NCI-H446 (cell line): Measurements from ENCODE around the gene PTPN14.
A peak's percentile ranks its signal among the peaks of the same experiment; 100 is the strongest.

Experiments
- DNase-seq, 2 experiments: peaks; one replicate each; lab custom pipeline; 2025; lab: John Stamatoyannopoulos, UW

PTPN14 gene

DNA sequence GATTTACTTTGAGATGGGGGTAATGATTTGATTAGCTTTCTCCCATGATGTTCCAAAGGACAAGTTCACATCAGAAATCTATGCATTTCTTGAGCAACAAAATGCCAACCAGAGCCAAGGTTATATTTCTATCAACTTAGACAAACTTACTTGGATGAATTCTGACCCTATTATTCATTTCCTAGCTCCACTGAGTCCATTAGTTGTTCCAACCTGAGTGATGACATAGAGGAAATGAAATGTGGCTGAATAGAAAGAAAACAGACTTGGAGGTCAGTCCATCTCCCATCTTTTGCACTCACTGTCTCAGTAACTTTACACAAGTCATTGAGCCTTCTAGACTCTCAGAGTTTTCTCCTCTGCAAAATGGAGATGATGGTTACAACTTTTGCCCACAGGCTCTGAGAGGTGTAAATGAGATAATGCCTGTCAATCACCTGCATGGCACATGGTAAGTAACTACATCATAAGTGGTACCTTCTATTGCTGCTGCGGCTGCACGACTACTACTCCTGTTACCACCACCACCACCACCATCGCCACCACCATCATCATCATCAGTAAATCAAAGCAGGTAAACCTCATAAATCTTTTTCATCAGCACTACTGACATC is 98.2 kb downstream of the PTPN14 start:
- DNase-seq = no peak

DNA sequence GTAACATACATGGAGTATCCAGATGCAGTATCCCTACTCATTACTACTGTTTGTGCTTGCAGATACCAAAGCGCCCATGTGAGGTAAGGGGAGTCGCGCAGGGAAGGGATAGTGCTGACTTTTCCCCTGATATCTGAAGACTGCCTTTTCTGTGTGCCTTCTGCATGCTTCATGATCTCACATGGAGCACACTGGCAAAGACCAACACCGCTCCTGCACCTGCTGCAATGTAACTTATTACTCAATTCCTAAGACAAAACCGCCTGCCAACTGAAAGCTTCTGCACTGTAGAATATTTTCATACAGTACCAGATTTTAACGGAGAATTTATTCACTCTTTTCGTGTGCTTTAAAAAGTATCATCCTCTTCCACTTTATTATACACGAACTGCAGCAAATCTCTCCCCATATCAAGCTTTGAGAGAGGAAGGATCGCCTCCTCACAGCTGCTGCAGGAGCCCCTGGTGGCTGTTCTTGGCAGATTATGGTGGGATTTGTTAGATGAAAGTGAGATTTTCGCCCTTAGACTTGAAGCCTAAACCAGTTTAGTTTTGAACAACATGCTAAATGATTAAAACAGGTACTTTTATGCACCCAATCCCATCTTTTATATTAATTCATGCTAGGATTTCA is 99.1 kb downstream of the PTPN14 start:
- no peak for DNase-seq

DNA sequence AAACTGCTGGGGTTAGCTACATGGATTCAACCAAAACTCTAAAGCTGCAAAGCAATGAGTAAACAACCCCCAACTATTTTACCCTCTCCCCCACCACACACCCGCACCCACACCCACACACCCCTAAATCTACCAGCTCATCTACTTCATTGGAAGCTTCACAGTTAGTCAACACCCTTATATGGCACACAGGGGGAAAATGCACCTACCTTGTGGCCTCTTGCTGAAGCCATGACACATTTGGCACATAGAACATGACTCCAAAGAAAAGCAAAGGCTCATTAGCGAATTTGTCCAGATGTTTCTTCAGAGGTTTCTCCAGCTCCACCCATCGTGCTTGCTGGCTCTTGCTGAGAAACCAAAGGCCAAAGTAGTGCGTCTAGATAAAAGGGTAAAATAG is 99.8 kb downstream of the PTPN14 start:
- no peak for DNase-seq

DNA sequence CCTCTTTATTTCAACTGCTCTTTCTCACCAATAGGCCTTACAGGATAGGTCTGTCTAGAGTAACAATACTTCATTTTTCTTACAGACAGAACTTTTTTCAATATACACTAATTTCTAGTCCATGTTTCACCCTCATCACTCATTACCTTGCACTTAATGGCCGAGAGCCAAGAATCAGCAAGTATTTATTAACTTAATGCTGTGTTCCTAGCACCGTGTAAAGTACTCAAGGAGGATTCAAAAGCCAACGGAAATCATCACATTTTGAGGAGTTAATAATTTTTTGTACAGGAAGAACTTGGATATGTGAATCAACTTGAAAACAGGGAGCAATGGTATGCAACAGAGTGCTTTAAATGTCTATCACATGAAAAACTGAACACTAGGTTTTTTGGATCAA is 102.0 kb downstream of the PTPN14 start:
- no peak for DNase-seq

DNA sequence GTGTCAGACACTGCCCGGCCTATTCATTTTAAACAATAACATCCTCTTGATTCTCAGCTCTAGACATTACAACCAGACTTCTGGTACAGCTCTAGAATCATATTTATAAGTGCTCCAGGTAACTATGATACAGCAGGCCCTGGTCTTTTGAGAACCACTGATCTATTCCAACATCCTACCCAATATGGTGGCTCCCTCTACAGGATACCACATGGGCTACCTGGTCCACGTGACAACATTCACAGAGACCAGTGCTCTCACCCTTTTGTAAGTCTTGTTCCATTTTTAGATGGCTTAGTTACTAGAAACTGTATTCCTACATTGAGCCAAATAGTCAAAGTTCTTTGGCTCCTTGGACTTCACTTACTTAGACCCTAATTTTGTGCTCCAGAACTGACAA is 102.9 kb downstream of the PTPN14 start:
- no peak for DNase-seq

DNA sequence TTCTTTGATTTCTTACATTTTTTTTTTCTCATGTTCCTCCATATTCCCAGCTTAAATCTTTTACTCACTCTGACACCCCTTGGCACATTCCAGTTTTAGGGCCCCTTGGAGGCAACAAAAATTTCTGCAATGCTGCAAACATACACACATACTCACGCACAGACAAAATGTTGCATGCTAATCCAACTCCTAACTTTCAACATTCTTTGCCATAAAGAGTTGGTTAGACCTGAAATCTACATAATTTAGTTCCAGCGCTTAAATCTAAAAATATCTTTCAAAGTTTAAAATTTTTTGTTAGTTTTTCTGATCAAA is 103.9 kb downstream of the PTPN14 start:
- DNase-seq = no peak

DNA sequence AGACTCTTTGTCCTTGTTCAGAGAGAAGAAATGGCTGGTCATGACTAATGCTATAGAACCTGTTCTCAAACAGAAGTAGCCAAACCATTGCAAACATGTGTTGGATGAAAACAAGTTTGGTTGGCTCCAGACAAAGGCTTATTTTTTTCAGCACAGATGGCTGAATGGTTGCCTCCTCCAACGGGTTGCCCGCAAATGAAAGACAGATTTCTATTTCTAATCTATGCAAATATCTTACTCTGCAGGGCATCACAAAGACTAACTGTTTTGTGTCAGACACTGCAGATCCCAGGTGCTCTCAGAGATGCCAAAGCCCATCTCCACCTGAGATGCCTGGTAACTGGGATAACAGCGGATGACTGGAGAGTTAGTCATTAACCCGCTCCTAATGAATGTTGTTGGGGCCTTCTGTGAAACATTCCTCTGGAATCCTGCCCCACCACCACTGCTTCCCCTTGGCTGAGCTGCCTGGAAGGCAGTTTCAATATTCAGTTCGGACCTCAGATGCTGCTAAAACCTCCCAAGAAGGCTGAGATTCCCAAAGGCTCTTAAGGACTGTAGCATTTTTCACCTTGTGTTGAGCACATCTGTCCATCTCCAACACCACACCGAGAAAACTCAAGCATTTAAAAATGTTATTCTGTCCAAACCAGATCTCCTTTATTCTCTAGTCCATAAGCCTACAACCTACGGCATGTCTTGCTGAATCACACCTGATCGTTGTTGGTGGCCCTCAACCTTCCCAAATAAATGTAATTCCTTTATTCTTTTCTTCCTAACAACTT is 104.4 kb downstream of the PTPN14 start:
- DNase-seq = peak; percentile 94

DNA sequence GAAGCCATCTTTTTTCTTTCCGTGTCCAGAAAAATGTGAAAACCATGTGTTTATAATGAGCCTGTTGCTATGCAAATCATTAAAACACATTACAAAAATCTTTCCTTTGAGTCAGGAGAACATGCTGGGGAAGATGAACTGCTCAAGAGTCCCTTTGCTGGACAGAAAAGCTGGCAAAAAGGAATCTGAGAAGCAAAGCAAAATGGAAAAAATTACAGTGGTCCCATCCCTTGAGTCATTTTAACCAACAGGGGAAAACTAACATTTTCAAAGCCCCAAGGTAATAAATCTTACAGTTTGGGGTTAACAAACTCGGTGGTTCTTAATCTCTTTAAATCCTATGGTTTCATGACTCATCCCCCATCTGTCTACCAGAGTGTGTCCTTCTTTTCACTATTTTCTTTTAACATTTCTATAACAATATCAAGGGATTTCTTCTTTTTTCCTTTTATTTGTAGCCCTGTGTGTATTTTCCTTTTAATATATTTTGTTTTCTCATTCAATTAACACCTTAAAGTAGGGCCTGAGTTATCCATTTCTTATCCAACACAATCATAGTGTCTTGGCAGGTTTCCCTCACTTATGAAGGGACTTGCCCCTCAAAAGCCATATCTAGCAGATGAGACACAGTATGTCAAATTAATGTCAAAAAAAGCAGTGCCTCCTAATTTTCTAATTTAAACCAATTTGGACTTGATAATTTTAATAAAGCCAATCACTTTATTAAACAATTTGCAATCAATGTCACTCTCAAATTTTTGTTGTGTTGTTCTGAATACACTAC is 105.4 kb downstream of the PTPN14 start:
- peak; percentile 81 to 89 for DNase-seq

DNA sequence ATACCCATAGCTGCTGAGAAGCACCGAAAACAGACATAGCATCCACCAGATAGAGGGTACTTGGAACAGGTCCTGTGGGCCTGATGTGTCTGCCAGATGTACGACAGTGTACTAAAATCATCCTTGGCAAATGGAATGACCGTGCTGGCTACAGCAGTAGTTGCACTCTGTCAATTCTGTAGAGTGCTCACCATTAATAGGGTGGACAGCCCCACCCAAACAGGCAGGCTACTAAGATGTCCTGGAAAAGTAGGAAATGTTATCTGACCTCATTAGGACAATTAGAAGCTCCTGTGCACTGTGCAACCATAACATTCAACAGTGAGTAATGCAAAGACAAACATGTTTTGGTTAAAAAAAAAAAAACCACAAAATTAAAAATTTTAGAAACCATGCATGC is 106.2 kb downstream of the PTPN14 start:
- peak; percentile 32 to 79 for DNase-seq

DNA sequence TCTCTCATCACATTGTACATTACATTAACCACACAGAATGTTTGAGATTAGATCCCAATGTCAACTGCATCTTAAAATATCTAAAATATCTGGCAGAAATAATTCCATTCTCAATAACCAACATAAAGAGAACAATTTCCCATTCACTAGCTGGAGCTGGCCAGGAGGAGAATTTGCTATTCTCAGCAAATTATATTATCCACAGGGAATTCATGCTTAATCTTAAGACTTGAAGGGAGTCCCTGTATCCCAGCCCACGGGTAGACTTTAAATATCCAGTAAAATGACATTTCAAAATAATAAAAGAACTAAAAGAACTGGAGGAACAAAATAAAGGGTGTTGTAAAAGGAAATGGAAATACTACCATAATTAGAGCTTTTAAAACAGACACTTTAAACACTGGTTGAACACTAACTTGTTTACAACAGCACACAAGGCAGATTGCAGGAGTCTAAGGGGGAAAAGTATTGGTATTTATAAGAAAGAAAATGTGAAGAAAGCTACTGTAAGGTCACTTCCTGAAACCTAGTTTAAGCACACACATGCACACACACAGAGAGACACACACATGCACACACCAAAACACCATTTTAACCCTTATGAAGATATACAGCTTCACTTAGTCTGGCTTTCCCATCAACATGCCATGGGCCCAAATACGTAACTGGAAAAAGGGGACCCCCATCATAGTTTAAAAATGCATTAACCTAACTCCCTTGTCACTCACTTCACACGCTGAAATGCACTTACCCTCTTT is 107.0 kb downstream of the PTPN14 start:
- no peak for DNase-seq

DNA sequence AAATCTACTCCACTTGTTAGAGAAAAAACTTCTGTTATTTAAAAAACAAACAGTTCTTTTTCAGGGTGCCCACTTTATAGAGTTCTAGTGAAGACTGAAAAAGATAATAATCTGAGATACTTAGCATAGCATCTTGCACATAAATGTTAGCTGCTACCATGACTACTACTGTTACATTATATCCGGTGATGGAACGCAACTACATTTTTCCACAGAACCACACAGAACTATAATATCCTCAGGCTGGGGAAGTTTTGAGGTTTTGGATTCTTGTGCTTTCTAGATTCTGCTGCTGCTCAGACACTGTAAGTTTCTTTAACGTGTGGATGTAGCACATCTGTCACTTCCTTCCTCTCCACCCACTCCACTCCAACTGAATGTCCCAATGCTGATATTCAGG is 110.3 kb downstream of the PTPN14 start:
- no peak for DNase-seq

DNA sequence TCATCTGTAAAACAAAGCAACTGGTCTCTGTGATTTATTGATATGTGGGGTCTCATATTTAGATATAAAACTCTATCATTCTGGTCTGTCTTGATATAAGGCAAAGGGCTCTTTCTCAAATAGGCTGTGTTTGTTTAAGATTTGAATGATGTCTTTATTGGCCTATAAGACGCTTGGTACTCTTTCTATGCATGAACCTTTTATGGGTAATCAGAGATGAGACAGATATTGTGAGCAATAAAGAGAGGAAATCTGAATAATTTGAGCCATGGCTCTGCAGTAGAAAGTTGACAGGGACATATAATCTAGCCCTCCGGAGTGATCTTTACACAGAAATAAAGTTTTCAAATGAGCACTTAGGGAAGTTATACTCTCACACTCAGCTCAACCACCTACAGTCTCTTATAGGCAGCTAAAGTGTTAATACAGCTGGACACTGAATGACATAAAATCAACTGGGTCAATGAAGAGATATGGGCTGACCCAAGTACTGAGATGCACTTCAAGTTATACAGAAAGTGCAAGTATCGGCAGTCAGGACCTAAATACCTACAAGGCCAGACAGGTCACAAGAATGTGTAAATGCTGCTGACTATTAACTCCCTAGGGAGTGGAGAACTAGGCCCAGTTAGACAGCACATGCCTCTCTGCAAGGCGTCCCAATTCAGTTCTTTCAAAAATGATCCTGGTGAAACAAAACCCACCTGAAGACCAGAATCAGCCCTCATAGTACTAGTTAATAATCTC is 111.0 kb downstream of the PTPN14 start:
- no peak for DNase-seq

DNA sequence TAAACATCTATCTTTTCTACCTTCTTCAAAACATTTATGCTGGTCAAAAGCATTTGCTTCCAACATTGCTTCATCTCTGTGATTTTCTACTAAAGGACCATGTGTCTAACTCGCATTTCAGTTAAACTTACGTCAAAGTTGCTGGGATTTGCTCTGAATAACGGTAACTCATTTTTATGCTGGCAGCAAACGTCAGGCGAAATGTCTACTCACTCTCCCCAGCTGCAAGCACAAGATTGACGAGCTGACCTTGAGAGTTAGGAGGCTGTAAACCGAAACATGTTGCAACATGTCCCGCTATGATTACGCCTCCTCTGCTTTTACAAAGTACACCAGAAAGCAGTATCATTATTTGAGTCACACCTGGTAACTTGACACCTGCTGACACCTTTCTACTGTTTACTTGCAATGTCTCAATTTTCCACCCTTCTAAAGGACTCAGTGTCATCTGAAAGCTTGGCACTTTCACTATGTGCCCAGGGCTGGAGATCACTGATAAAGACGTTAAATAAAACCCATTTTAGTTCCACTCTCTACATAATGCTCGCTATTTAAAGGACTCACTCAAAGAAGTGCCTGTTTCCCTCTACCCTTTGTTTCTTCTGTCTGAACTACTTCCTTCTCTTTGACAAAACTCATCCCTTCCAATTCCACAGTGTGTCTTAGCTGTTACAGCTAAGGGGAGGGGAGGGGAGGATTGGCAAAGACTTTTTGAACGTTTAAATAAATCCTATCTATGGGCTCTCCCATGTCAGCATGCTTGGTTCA is 111.9 kb downstream of the PTPN14 start:
- no peak for DNase-seq

DNA sequence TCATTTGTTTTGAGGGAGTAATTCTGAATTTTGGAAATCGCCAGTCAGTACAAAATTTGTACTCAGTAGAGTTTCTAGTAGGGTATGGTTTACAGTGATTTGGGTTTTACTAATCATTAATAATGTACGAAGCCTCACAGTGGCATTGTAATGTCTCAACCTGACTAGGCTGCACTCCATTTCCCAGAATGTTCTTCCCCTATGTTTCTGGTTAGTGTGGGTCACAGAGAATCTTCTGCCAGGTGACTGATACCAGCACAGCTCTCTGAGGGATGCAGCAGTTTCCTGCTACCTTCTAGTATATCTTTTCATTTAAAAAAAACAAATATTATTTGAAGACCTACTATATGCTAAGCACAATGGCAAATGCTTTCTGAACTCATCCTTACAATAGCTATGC is 112.9 kb downstream of the PTPN14 start:
- DNase-seq = no peak

DNA sequence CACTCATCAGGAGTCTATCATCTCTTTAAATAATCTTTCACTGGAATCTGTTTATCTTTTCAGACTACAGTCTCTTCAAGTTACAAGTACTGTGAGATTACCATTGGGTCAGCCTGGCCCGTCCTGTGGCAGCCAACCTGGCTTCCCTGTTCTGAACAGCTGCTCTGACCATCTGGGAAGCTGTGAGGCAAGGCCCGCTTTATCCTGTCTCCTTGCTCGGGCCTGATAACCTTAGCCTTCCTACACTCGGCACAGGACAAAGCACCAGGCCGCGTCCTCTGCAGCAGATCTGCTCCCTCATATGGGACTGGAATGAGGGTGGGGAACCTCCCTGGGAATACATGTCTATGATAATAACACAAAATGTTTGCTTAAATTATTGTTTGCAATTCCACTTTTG is 113.3 kb downstream of the PTPN14 start:
- DNase-seq = peak in 1 of 2 experiments; percentile 71

DNA sequence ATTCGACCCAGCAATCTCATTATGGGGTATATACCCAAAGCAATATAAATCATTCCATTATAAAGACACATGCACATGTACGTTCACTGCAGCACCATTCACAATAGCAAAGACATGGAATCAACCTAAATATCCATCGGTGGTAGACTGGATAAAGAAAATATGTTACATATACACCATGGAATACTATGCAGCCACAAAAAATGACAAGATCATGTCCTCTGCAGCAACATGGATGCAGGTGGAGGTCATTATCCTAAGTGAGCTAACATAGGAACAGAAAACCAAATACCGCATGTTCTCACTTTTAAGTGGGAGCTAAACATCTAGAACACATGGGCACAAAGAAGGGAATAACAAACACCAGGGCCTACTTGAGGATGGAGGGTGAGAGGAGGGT is 115.5 kb downstream of the PTPN14 start:
- DNase-seq = no peak

DNA sequence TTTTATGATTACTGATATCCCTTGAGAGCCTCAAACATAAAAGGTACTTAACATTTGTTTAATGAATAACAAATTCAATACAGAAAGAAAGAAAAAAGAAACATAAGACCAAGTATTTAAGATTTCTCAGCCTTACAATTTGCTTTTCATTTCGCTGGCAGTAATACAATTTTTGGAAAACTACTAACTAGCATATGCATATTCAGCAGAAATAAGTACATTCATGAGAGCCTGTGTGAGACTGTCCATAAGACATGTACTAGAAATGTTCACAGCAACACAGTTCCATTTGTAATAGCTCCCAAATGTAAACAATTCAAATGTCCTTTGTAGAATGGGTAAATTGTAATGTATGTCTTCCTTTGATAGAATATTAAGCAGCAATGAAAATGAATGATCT is 119.2 kb downstream of the PTPN14 start:
- no peak for DNase-seq

DNA sequence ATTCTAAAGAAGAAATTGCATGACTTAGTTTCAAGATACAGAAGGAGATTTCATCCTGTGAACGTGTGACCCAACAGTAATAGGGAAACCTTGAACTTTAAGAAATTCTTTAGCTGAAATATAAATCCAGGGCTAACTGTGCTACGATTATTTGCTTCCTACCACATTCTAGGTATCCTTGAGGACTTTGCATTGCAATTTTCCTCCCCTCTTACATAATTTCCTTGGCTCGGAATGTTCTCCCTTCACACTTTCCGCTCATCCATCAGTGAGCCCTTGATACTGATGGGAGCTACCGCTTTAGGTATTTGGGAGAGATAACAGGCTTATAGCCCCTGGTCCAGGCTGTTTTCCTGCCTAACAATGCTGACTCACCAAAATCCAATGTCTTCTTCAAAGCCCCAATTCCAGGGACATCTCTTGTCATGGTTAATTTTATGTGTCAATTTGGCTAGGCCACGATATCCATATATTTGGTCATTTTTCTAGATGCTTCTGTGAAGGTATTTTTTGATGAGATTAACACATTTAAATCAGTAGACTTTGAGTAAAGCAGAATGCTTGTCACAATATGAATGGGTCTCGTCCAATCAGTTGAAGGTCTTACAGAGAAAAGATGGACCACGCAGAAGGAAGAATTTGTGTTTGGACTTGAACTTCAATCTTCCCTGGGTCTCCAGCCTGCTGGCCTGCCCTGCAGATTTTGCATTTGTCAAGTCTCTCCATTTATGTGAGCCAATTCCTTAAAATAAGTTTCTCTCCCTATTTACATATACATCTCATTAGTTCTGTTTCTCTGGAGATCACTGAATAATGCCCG is 121.2 kb downstream of the PTPN14 start:
- DNase-seq = no peak

DNA sequence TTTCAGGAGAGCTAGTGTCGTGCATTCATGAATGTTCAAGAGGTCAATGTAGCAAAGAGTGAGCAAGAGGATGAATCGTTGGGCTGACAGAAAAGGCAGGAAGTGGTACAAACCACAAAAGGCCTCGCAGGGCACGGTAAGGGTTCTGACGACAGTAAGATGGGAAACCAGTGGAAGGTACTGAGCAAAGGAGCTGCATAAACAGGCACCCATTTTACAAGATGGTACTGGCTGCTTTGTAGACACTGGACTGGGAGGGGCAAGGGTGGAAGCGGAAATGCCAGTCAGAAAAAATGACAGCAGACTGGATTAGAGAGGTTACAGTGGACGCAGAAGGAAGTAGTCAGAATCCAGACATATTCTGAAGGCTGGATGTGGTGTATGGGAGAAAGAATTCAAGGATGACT is 123.5 kb downstream of the PTPN14 start:
- no peak for DNase-seq

DNA sequence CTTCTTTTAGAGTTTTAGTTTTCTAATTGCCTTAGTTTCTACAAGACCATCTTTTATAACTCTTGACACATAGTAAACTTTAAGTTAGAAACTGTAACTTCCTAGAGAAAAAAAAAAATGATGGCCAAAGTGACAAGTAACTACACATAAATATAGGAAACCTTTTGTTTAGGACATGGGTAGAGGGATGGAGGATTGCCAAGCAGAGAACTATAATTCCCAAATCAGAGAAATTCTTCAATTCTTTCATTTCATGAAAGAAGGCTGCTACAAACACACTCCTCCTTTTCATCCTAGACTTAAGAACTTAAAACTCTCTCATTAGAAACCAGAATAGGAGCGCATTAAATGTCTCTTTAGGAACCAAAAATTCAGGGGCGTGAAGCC is 125.0 kb downstream of the PTPN14 start:
- DNase-seq = no peak
